Panc1 (cell line): ENCODE results near the gene ARHGEF17. TPM values are rescaled to one million over a fixed set of nuclear protein-coding genes. Genes with fewer than 3 reads are reported as not detected.

Source experiments
- ATAC-seq: fragments of 200-7000 bp; cut with Tn5 transposase; 2 replicates; pipeline ENCODE4 v1.9.1; 2020; ENCODE audit warnings: mild to moderate bottlenecking, moderate library complexity
- BruUV-seq: library from RNA; stranded (reverse); fragments of 400-500 nt; replicated peaks from 2 replicates; lab custom pipeline; 2021; lab: Mats Ljungman, UMichigan
- CTCF ChIA-PET: fragments of 300-600 bp; sonication (Branson Sonifier 250); formaldehyde crosslinking; loops from one replicate; lab custom pipeline; 2022; ENCODE audit warnings: antibody characterized with exemption; lab: Charles Lee
- POLR2A ChIA-PET: fragments of 300-600 bp; sonication (Branson Sonifier 250); formaldehyde crosslinking; loops from one replicate; lab custom pipeline; 2022; ENCODE audit warnings: antibody characterized with exemption; lab: Charles Lee
- DNase-seq: peaks from one replicate; pipeline ENCODE4 v3.0.0-alpha.2; 2010; ENCODE audit warnings: low read depth, low spot score
- H3K27ac ChIP-seq: 2 replicates; pipeline ENCODE4 v1.5.1; 2011; ENCODE audit warnings: mild to moderate bottlenecking, low read length, inconsistent platforms
- H3K27me3 ChIP-seq: fragments of 200-500 bp; sonication (Bioruptor generic); 2 replicates; pipeline ENCODE4 v1.6.0; 2014; ENCODE audit warnings: low read length, inconsistent platforms; ENCODE audit not compliant: control insufficient read depth, insufficient read depth
- H3K36me3 ChIP-seq: fragments of 200-500 bp; sonication (Bioruptor generic); 2 replicates; pipeline ENCODE4 v1.5.1; 2014; ENCODE audit warnings: inconsistent platforms, mild to moderate bottlenecking, low read length, moderate library complexity; ENCODE audit not compliant: control insufficient read depth, insufficient read depth
- H3K4me1 ChIP-seq: 2 replicates; pipeline ENCODE4 v1.5.1; 2011; ENCODE audit warnings: inconsistent platforms, mild to moderate bottlenecking, low read length, moderate library complexity; ENCODE audit not compliant: control insufficient read depth, insufficient read depth
- H3K4me3 ChIP-seq, 2 experiments: 2 replicates each; pipeline ENCODE4 v1.5.1; 2011 to 2012; ENCODE audit warnings: low read depth in 2 of 2, low read length in 2 of 2, mild to moderate bottlenecking in 2 of 2, inconsistent platforms in 1 of 2, moderate library complexity in 1 of 2
- H3K9me3 ChIP-seq: fragments of 200-500 bp; sonication (Bioruptor generic); 2 replicates; pipeline ENCODE4 v1.5.1; 2014; ENCODE audit warnings: low read depth, mild to moderate bottlenecking, inconsistent platforms, low read length, moderate library complexity; ENCODE audit not compliant: control insufficient read depth, insufficient read depth
- POLR2AphosphoS5 ChIP-seq: IDR thresholded peaks from 2 replicates; pipeline ENCODE4 v1.6.1; 2012; ENCODE audit warnings: mild to moderate bottlenecking, low read depth, low read length, moderate library complexity
- SIN3A ChIP-seq: IDR thresholded peaks from 2 replicates; pipeline ENCODE4 v1.6.1; 2012; ENCODE audit warnings: low read depth, mild to moderate bottlenecking, low read length, moderate library complexity, borderline replicate concordance; ENCODE audit not compliant: insufficient read depth
- TCF7L2 ChIP-seq: IDR thresholded peaks from 2 replicates; pipeline ENCODE4 v1.6.1; 2011; ENCODE audit warnings: mild to moderate bottlenecking, low read depth, low read length, inconsistent platforms
- in situ Hi-C: cut with HindIII; loops from 2 replicates; pipeline ENCODE4 v1.10.0; 2016; ENCODE audit warnings: low sequenced_read_pairs, low pct_unique_long_range_greater_than_20kb
- intact Hi-C: fragments of 100-400 bp; cut with micrococcal nuclease; formaldehyde crosslinking; loops from one replicate; pipeline ENCODE4 v1.10.0; 2022; ENCODE audit not compliant: unreplicated experiment
- total RNA-seq: library from RNA; stranded (reverse); gene quantifications from one replicate; pipeline ENCODE4 v1.2.1, GENCODE V29; 2021; ENCODE audit not compliant: unreplicated experiment
- TF ChIP-seq, protein P1 (sequence below), 2 experiments: IDR thresholded peaks; 2 replicates each; pipeline ENCODE4 v1.6.1; 2011 to 2012; ENCODE audit warnings: low read depth in 2 of 2, control low read depth in 1 of 2, low read length in 1 of 2, mild to moderate bottlenecking in 1 of 2, moderate library complexity in 1 of 2; ENCODE audit not compliant: insufficient read depth in 1 of 2
- TF ChIP-seq, protein P2 (sequence below): fragments of 450-650 bp; IDR thresholded peaks from 2 replicates; pipeline ENCODE4 v1.5.1; 2017; ENCODE audit warnings: mild to moderate bottlenecking

ARHGEF17 gene
- total RNA-seq, 1 experiment from 2014 or later: 43.2 TPM

DNA sequence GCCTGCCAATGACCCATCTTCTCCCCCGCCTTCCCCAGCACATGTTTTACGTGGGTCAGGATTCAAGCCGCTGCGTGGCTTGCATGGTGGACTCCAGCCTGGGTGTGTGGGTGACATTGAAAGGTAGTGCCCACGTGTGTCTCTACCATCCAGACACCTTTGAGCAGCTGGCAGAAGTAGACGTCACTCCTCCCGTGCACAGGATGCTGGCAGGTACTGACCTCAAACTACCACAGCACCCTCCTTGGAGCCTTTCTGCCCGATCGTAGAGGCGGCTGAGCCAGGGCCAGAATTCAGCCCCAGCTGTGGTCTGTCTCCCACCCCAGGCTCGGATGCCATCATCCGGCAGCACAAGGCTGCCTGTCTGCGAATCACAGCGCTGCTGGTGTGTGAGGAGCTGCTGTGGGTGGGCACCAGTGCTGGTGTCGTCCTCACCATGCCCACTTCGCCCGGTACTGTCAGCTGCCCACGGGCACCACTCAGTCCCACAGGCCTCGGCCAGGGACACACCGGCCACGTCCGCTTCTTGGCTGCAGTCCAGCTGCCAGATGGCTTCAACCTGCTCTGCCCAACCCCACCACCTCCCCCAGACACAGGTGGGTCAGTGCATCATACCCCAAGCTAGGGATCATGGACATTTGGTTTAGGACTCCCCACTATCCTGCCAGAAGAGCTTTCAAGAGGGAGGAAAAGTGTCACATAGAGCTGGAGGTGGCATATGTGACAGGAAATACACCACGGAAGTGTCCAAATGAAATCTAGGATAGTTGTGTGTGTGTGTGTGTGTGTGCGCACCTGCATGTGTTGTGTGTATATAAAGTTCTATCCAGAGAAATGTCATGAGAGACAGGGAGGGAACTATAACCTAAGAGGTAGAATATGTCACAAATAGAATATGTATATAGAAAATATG, 57.5 kb downstream of the ARHGEF17 start:
- TF ChIP-seq, protein P1, sequence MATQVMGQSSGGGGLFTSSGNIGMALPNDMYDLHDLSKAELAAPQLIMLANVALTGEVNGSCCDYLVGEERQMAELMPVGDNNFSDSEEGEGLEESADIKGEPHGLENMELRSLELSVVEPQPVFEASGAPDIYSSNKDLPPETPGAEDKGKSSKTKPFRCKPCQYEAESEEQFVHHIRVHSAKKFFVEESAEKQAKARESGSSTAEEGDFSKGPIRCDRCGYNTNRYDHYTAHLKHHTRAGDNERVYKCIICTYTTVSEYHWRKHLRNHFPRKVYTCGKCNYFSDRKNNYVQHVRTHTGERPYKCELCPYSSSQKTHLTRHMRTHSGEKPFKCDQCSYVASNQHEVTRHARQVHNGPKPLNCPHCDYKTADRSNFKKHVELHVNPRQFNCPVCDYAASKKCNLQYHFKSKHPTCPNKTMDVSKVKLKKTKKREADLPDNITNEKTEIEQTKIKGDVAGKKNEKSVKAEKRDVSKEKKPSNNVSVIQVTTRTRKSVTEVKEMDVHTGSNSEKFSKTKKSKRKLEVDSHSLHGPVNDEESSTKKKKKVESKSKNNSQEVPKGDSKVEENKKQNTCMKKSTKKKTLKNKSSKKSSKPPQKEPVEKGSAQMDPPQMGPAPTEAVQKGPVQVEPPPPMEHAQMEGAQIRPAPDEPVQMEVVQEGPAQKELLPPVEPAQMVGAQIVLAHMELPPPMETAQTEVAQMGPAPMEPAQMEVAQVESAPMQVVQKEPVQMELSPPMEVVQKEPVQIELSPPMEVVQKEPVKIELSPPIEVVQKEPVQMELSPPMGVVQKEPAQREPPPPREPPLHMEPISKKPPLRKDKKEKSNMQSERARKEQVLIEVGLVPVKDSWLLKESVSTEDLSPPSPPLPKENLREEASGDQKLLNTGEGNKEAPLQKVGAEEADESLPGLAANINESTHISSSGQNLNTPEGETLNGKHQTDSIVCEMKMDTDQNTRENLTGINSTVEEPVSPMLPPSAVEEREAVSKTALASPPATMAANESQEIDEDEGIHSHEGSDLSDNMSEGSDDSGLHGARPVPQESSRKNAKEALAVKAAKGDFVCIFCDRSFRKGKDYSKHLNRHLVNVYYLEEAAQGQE (IDR thresholded peaks at IDR 0.05; ENCODE audit: insufficient read depth in 1 of 2, low read depth in 2 of 2, low read length in 1 of 2): no peak
- no peak for TF ChIP-seq POLR2AphosphoS5
- TF ChIP-seq, protein P2, sequence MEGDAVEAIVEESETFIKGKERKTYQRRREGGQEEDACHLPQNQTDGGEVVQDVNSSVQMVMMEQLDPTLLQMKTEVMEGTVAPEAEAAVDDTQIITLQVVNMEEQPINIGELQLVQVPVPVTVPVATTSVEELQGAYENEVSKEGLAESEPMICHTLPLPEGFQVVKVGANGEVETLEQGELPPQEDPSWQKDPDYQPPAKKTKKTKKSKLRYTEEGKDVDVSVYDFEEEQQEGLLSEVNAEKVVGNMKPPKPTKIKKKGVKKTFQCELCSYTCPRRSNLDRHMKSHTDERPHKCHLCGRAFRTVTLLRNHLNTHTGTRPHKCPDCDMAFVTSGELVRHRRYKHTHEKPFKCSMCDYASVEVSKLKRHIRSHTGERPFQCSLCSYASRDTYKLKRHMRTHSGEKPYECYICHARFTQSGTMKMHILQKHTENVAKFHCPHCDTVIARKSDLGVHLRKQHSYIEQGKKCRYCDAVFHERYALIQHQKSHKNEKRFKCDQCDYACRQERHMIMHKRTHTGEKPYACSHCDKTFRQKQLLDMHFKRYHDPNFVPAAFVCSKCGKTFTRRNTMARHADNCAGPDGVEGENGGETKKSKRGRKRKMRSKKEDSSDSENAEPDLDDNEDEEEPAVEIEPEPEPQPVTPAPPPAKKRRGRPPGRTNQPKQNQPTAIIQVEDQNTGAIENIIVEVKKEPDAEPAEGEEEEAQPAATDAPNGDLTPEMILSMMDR: no peak
- TF ChIP-seq SIN3A: no peak
- no peak for TF ChIP-seq TCF7L2
- DNase-seq: no peak
- POLR2A ChIA-PET: no interaction called here
- BruUV-seq: no TSS peak
- ATAC-seq: no peak
- no peaks in the 10 kb centered on the region for H3K27me3 ChIP-seq
- in situ Hi-C loops (no loop called here), intact Hi-C loops (no loop called here)
- H3K9me3 ChIP-seq: no peaks in the 10 kb centered on the region
- no peaks in the 10 kb centered on the region for H3K4me1 ChIP-seq
- CTCF ChIA-PET: interaction anchor here (0.5 to 1.2 kb wide), 2 partner anchors 14 to 30 kb away, joined by 3 to 5 read pairs; no protein-coding TSS in a partner anchor
- no peak overlapping the region for H3K4me3 ChIP-seq
- no peak overlapping the region for H3K27ac ChIP-seq
- no peaks in the 10 kb centered on the region for H3K36me3 ChIP-seq

DNA sequence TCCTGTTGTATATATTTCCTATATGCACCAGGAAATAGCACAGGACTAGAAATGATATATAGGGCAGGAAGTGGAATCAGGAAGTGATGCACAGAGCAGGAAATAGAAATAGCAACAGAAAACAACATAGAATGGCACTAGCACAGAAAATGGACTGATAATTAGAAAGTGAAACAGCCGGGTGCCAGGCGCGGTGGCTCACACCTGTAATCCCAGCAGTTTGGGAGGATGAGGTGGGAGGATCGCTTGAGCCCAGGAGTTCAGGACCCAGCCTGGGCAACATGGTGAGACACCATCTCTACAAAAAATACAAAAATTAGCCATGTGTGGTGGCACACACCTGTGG, 58.2 kb downstream of the ARHGEF17 start:
- POLR2A ChIA-PET: no interaction called here
- no TSS peak for BruUV-seq
- ATAC-seq (no peak), DNase-seq (no peak)
- Histone ChIP-seq H3K36me3 (no peaks in the 10 kb centered on the region), H3K4me3 (no peak overlapping the region), H3K4me1 (no peaks in the 10 kb centered on the region), H3K27ac (no peak overlapping the region), H3K9me3 (no peaks in the 10 kb centered on the region), H3K27me3 (no peaks in the 10 kb centered on the region)
- intact Hi-C loops: no loop called here
- no peak for TF ChIP-seq POLR2AphosphoS5
- TF ChIP-seq, protein P2: no peak
- TF ChIP-seq SIN3A: no peak
- TF ChIP-seq, protein P1 (IDR thresholded peaks at IDR 0.05; ENCODE audit: insufficient read depth in 1 of 2, low read depth in 2 of 2, low read length in 1 of 2): no peak
- no peak for TF ChIP-seq TCF7L2
- CTCF ChIA-PET: interaction anchor here (0.5 to 1.2 kb wide), 2 partner anchors 15 to 31 kb away, joined by 3 to 5 read pairs; no protein-coding TSS in a partner anchor
- in situ Hi-C loops: no loop called here
